ENCODE data around the gene ADCY9. TPM values are rescaled to one million over a fixed set of nuclear protein-coding genes. Genes with fewer than 3 reads are reported as not detected.

Gene ADCY9
- total and polyA plus RNA-seq, 2 experiments from 2014 or later: 2.2 to 18.3 TPM

DNA sequence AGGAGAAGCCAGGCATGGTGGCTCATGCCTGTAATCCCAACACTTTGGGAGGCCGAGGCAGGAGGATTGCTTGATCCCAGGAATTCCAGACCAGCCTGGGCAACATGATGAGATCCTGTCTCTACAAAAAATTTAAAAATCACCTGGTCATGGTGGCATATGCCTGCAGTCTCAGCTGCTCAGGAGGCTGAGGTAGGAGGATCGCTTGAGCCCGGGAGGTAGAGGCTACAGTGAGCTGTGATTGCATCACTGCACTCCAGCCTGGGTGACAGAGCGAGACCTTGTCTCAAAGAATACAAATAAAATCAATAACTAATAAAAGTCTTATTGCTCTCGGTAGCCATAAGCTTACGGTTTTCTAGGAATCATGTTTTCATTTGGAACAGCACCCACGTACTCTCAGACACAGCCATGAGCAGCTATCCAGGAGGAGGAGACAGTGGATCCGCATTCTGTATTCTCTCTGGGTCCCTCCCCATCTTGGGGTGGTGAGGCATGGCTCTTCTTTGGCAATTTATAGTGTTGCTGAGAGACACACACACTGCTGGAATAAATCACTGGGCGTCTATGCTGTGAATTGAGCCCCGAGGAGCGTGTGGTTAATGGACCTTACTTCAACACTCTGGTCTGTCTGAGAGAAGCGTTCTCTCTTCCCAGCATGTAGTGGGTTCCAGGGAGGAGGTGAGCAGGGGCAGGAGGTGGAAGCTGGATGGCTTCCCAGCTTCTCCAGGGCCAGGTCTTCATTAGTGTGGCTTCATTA lies 8.5 kb upstream of the ADCY9 start:
- Histone ChIP-seq H3K4me3 (no peak overlapping the region), H3K36me3 (ENCODE audit: insufficient read depth) (no peaks in the 10 kb centered on the region), H3K27ac (ENCODE audit: low read depth) (no peak overlapping the region), H3K4me2 (no peak overlapping the region), H3F3A (replicated peaks; ENCODE audit: low read depth) (no peaks in the 10 kb centered on the region), H2AFZ (no peak overlapping the region), H3K27me3 (ENCODE audit: insufficient read depth) (no peaks in the 10 kb centered on the region), H3K4me1 (ENCODE audit: insufficient read depth) (no peaks in the 10 kb centered on the region), H3K9me2 (ENCODE audit: insufficient read depth) (no peaks in the 10 kb centered on the region), H4K20me1 (replicated peaks; ENCODE audit: insufficient read depth) (no peaks in the 10 kb centered on the region), H3K79me2 (replicated peaks; ENCODE audit: insufficient read depth) (no peaks in the 10 kb centered on the region)
- no peak for TF ChIP-seq EZH2 (IDR thresholded peaks at IDR 0.05; ENCODE audit: low read depth, unreplicated experiment)
- no peak for TF ChIP-seq ZNF114 (CRISPR knock-in tag; IDR thresholded peaks at IDR 0.05)
- ATAC-seq: no peak
- Mint-ChIP-seq H3K4me1 (no peaks in the 10 kb centered on the region), H3K9me3 (no peaks in the 10 kb centered on the region; the same call in 2 of the 3 replicates), H3K27me3 (ENCODE audit: insufficient read depth, low read depth, poor library complexity) (peaks cover 8% of the 10 kb centered on the region), H3K36me3 (ENCODE audit: low read depth) (no peaks in the 10 kb centered on the region), H3K4me3 (no peak overlapping the region), H3K27ac (no peak overlapping the region)
- no peak for DNase-seq (ENCODE audit: low spot score)

DNA sequence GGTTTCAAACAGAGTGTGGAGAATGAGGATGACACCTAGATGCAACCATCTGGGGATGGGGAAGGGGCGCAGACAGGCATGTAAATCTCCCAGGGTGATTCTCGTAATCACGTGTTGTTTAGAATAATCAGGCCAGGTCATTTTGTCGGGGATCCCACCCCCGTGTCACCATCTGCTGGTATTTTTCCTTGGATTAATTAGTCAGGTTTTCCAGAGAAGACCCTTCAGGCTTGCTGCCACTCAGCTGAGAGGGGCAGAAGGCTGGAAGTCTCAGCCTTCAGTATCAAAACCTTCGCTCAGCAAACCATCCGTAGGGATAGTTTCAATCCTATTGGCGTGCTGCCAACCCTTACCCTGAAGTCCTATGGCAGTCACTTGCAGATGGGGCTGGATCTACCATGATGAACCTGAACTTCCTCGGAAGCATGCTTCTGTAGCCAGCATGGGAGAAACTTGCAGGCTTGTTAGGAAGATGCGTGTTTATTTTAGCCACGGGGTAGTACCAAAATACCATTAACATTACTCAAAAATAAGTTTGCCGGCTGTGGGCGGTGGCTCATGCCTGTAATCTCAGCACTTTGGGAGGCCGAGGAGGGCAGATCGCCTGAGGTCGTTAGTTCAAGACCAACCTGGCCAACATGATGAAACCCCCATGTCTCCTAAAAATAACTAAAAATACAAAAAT lies 7.5 kb upstream of the ADCY9 start:
- H2AFZ ChIP-seq: no peak overlapping the region
- DNase-seq (ENCODE audit: low spot score): no peak

More for the DNA sequence above, 7.5 kb upstream of the ADCY9 start:
- no peaks in the 10 kb centered on the region for H3K27me3 ChIP-seq (ENCODE audit: insufficient read depth)
- no peak overlapping the region for H3K4me3 ChIP-seq
- no peak overlapping the region for H3K27ac ChIP-seq (ENCODE audit: low read depth)
- Mint-ChIP-seq H3K27me3 (ENCODE audit: insufficient read depth, low read depth, poor library complexity) (peaks cover 6% of the 10 kb centered on the region), H3K4me3 (no peak overlapping the region), H3K36me3 (ENCODE audit: low read depth) (no peaks in the 10 kb centered on the region), H3K4me1 (no peaks in the 10 kb centered on the region), H3K27ac (no peak overlapping the region), H3K9me3 (no peaks in the 10 kb centered on the region)
- TF ChIP-seq, protein P1, sequence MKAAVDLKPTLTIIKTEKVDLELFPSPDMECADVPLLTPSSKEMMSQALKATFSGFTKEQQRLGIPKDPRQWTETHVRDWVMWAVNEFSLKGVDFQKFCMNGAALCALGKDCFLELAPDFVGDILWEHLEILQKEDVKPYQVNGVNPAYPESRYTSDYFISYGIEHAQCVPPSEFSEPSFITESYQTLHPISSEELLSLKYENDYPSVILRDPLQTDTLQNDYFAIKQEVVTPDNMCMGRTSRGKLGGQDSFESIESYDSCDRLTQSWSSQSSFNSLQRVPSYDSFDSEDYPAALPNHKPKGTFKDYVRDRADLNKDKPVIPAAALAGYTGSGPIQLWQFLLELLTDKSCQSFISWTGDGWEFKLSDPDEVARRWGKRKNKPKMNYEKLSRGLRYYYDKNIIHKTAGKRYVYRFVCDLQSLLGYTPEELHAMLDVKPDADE (IDR thresholded peaks at IDR 0.05): no peak
- TF ChIP-seq REST (IDR thresholded peaks at IDR 0.05; ENCODE audit: unreplicated experiment): no peak
- TF ChIP-seq, protein P2, sequence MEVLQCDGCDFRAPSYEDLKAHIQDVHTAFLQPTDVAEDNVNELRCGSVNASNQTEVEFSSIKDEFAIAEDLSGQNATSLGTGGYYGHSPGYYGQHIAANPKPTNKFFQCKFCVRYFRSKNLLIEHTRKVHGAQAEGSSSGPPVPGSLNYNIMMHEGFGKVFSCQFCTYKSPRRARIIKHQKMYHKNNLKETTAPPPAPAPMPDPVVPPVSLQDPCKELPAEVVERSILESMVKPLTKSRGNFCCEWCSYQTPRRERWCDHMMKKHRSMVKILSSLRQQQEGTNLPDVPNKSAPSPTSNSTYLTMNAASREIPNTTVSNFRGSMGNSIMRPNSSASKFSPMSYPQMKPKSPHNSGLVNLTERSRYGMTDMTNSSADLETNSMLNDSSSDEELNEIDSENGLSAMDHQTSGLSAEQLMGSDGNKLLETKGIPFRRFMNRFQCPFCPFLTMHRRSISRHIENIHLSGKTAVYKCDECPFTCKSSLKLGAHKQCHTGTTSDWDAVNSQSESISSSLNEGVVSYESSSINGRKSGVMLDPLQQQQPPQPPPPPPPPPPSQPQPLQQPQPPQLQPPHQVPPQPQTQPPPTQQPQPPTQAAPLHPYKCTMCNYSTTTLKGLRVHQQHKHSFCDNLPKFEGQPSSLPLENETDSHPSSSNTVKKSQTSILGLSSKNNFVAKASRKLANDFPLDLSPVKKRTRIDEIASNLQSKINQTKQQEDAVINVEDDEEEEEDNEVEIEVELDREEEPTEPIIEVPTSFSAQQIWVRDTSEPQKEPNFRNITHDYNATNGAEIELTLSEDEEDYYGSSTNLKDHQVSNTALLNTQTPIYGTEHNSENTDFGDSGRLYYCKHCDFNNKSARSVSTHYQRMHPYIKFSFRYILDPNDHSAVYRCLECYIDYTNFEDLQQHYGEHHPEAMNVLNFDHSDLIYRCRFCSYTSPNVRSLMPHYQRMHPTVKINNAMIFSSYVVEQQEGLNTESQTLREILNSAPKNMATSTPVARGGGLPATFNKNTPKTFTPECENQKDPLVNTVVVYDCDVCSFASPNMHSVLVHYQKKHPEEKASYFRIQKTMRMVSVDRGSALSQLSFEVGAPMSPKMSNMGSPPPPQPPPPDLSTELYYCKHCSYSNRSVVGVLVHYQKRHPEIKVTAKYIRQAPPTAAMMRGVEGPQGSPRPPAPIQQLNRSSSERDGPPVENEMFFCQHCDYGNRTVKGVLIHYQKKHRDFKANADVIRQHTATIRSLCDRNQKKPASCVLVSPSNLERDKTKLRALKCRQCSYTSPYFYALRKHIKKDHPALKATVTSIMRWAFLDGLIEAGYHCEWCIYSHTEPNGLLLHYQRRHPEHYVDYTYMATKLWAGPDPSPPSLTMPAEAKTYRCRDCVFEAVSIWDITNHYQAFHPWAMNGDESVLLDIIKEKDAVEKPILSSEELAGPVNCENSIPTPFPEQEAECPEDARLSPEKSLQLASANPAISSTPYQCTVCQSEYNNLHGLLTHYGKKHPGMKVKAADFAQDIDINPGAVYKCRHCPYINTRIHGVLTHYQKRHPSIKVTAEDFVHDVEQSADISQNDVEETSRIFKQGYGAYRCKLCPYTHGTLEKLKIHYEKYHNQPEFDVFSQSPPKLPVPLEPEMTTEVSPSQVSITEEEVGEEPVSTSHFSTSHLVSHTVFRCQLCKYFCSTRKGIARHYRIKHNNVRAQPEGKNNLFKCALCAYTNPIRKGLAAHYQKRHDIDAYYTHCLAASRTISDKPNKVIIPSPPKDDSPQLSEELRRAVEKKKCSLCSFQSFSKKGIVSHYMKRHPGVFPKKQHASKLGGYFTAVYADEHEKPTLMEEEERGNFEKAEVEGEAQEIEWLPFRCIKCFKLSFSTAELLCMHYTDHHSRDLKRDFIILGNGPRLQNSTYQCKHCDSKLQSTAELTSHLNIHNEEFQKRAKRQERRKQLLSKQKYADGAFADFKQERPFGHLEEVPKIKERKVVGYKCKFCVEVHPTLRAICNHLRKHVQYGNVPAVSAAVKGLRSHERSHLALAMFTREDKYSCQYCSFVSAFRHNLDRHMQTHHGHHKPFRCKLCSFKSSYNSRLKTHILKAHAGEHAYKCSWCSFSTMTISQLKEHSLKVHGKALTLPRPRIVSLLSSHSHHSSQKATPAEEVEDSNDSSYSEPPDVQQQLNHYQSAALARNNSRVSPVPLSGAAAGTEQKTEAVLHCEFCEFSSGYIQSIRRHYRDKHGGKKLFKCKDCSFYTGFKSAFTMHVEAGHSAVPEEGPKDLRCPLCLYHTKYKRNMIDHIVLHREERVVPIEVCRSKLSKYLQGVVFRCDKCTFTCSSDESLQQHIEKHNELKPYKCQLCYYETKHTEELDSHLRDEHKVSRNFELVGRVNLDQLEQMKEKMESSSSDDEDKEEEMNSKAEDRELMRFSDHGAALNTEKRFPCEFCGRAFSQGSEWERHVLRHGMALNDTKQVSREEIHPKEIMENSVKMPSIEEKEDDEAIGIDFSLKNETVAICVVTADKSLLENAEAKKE (CRISPR knock-in tag; IDR thresholded peaks at IDR 0.05): no peak
- no peak for TF ChIP-seq ZNF331 (CRISPR knock-in tag; IDR thresholded peaks at IDR 0.05; ENCODE audit: low read depth)
- no peak for TF ChIP-seq POLR2AphosphoS5 (IDR thresholded peaks at IDR 0.05; ENCODE audit: low read depth)
- TF ChIP-seq STAT1 (IDR thresholded peaks at IDR 0.05; ENCODE audit: unreplicated experiment): no peak
- H3K79me2 ChIP-seq (replicated peaks; ENCODE audit: insufficient read depth): no peaks in the 10 kb centered on the region
- no peaks in the 10 kb centered on the region for H3F3A ChIP-seq (replicated peaks; ENCODE audit: low read depth)
- no peak overlapping the region for H3K4me2 ChIP-seq
- H3K36me3 ChIP-seq (ENCODE audit: insufficient read depth): no peaks in the 10 kb centered on the region
- no peaks in the 10 kb centered on the region for H3K4me1 ChIP-seq (ENCODE audit: insufficient read depth)
- no peaks in the 10 kb centered on the region for H4K20me1 ChIP-seq (replicated peaks; ENCODE audit: insufficient read depth)
- no peaks in the 10 kb centered on the region for H3K9me2 ChIP-seq (ENCODE audit: insufficient read depth)
- ATAC-seq: no peak

Data from GM23338 (cell line).